Erythroblast (primary cell): ENCODE measurements around the gene SPOCK1.
"Not testable (repeated sequence)": the region's sequence is repeated elsewhere in the genome, so short reads cannot be mapped to it uniquely, and the experiment has no call there.

Source experiments
- DNase-seq, 2 experiments: peaks; one replicate each; lab custom pipeline; 2025; lab: John Stamatoyannopoulos, UW
- GATA1 ChIP-seq: IDR thresholded peaks from 2 replicates; pipeline ENCODE4 v1.6.1; 2011; ENCODE audit warnings: low read depth, mild to moderate bottlenecking, control low read depth, low read length, moderate library complexity
- POLR2A ChIP-seq: IDR thresholded peaks from 2 replicates; pipeline ENCODE4 v1.6.1; 2011; ENCODE audit warnings: mild to moderate bottlenecking, low read length

Gene SPOCK1

GRCh38 chr5:137501846-137502406 lies 2.8 kb upstream of the SPOCK1 start:
- DNase-seq, result no peak
- TF ChIP-seq POLR2A, result no peak
- TF ChIP-seq GATA1, result no peak

- no peak for TF ChIP-seq POLR2A
- TF ChIP-seq GATA1, result no peak
Measured at GRCh38 chr5:137501226-137501625, 2.1 kb upstream of the SPOCK1 start.

GRCh38 chr5:137500615-137501225 lies 1.6 kb upstream of the SPOCK1 start:
- TF ChIP-seq POLR2A (no peak), GATA1 (no peak)
- no peak for DNase-seq

More at GRCh38 chr5:137501226-137501625, 2.1 kb upstream of the SPOCK1 start:
- no peak for DNase-seq

GRCh38 chr5:137499506-137499847 lies 351 bp upstream of the SPOCK1 start:
- not testable (repeated sequence) for DNase-seq

GRCh38 chr5:137498301-137498735 lies 808 bp downstream of the SPOCK1 start:
- TF ChIP-seq POLR2A, result no peak
- no peak for TF ChIP-seq GATA1
- DNase-seq, result no peak

- DNase-seq, result no peak
Measured at GRCh38 chr5:137497396-137498290, 1.5 kb downstream of the SPOCK1 start.

GRCh38 chr5:137496919-137497318 lies 2.2 kb downstream of the SPOCK1 start:
- no peak for DNase-seq
- TF ChIP-seq GATA1, result no peak
- TF ChIP-seq POLR2A, result no peak

More at GRCh38 chr5:137497396-137498290, 1.5 kb downstream of the SPOCK1 start:
- TF ChIP-seq GATA1 (no peak), POLR2A (no peak)

GRCh38 chr5:137492331-137492730 lies 6.8 kb downstream of the SPOCK1 start:
- no peak for DNase-seq
- TF ChIP-seq POLR2A, result no peak

GRCh38 chr5:137491121-137491520 lies 8.0 kb downstream of the SPOCK1 start:
- TF ChIP-seq POLR2A (no peak), GATA1 (no peak)
- DNase-seq, result no peak

- no peak for TF ChIP-seq POLR2A
- no peak for TF ChIP-seq GATA1
- DNase-seq, result no peak
Measured at GRCh38 chr5:137490591-137490990, 8.5 kb downstream of the SPOCK1 start.

GRCh38 chr5:137488974-137489373 lies 10.2 kb downstream of the SPOCK1 start:
- no peak for TF ChIP-seq GATA1
- no peak for TF ChIP-seq POLR2A
- no peak for DNase-seq

GRCh38 chr5:137488516-137488915 lies 10.6 kb downstream of the SPOCK1 start:
- DNase-seq, result no peak
- no peak for TF ChIP-seq POLR2A

GRCh38 chr5:137487600-137487999 lies 11.5 kb downstream of the SPOCK1 start:
- TF ChIP-seq GATA1 (no peak), POLR2A (no peak)
- DNase-seq, result no peak

GRCh38 chr5:137486707-137487106 lies 12.4 kb downstream of the SPOCK1 start:
- DNase-seq, result no peak
- no peak for TF ChIP-seq POLR2A
- TF ChIP-seq GATA1, result no peak

GRCh38 chr5:137481596-137481995 lies 17.5 kb downstream of the SPOCK1 start:
- DNase-seq, result no peak
- TF ChIP-seq POLR2A, result no peak
- no peak for TF ChIP-seq GATA1
